Adipocyte (in vitro differentiated cells): ENCODE measurements around the gene SUPT4H1.

Experiments
- DNase-seq: peaks from one replicate; pipeline ENCODE4 v3.0.0-alpha.2; 2015; ENCODE audit warnings: low read depth
- H3K27me3 ChIP-seq: replicated peaks from 2 replicates; pipeline ENCODE4 v1.7.0; 2013; ENCODE audit warnings: mild to moderate bottlenecking, low read length, moderate library complexity; ENCODE audit not compliant: control insufficient read depth, insufficient read depth
- H3K36me3 ChIP-seq: 2 replicates; pipeline ENCODE4 v1.7.0; 2013; ENCODE audit warnings: low read length, mild to moderate bottlenecking, moderate library complexity; ENCODE audit not compliant: control insufficient read depth, insufficient read depth, severe bottlenecking
- H3K4me1 ChIP-seq: 2 replicates; pipeline ENCODE4 v1.7.0; 2013; ENCODE audit warnings: mild to moderate bottlenecking, low read length, moderate library complexity; ENCODE audit not compliant: control insufficient read depth, insufficient read depth
- H3K4me3 ChIP-seq: 2 replicates; pipeline ENCODE4 v1.7.0; 2013; ENCODE audit warnings: mild to moderate bottlenecking, low read length, moderate library complexity
- H3K9ac ChIP-seq: 2 replicates; pipeline ENCODE4 v1.7.0; 2013; ENCODE audit warnings: mild to moderate bottlenecking, low read length, moderate library complexity
- H3K9me3 ChIP-seq: 2 replicates; pipeline ENCODE4 v1.7.0; 2013; ENCODE audit warnings: mild to moderate bottlenecking, low read length, moderate library complexity; ENCODE audit not compliant: control insufficient read depth

Gene SUPT4H1

GRCh38 chr17:58302171-58302918 lies 49.7 kb downstream of the SUPT4H1 start:
- no peak overlapping the region for H3K4me3 ChIP-seq
- peaks cover 6% of the 10 kb centered on the region for H3K9me3 ChIP-seq
- no peaks in the 10 kb centered on the region for H3K36me3 ChIP-seq
- no peak overlapping the region for H3K9ac ChIP-seq
- no peaks in the 10 kb centered on the region for H3K4me1 ChIP-seq
- DNase-seq = no peak
- H3K27me3 ChIP-seq = peaks cover 64% of the 10 kb centered on the region

GRCh38 chr17:58301504-58302150 lies 50.4 kb downstream of the SUPT4H1 start:
- peaks cover 57% of the 10 kb centered on the region for H3K27me3 ChIP-seq
- no peaks in the 10 kb centered on the region for H3K36me3 ChIP-seq
- no peaks in the 10 kb centered on the region for H3K4me1 ChIP-seq
- H3K4me3 ChIP-seq = no peak overlapping the region
- no peak overlapping the region for H3K9ac ChIP-seq
- no peak for DNase-seq
- peaks cover 6% of the 10 kb centered on the region for H3K9me3 ChIP-seq

- Histone ChIP-seq H3K27me3 (peaks cover 53% of the 10 kb centered on the region), H3K4me1 (no peaks in the 10 kb centered on the region), H3K4me3 (no peak overlapping the region), H3K36me3 (no peaks in the 10 kb centered on the region), H3K9ac (no peak overlapping the region), H3K9me3 (peaks cover 6% of the 10 kb centered on the region)
- DNase-seq = no peak
Observed at GRCh38 chr17:58300336-58300735, 51.7 kb downstream of the SUPT4H1 start.
